Esophagus squamous epithelium (tissue), 5 donors: ENCODE results near the gene GABRB1. TPM values are rescaled to one million over a fixed set of nuclear protein-coding genes. Genes with fewer than 3 reads are reported as not detected.

Source experiments
- DNase-seq: peaks from one replicate; lab custom pipeline; 2025; lab: John Stamatoyannopoulos, UW
- H3K27ac ChIP-seq, 4 donors: fragments of 200-600 bp; sonication (generic); one replicate each; pipeline ENCODE4 v1.5.1; 2016 to 2019; ENCODE audit warnings: mild to moderate bottlenecking in 1 of 4
- H3K27me3 ChIP-seq, 4 donors: fragments of 200-600 bp; sonication (generic); 1 replicate in 3 of 4; 2 replicates in 1 of 4; pipeline versions ENCODE4 v1.5.1 to v1.6.0; 2017 to 2021; ENCODE audit warnings: antibody characterized with exemption in 1 of 4
- H3K36me3 ChIP-seq, 3 donors: fragments of 200-600 bp; sonication (generic); one replicate each; pipeline ENCODE4 v1.5.1; 2016 to 2019
- H3K4me1 ChIP-seq, 3 donors: fragments of 200-600 bp; sonication (generic); one replicate each; pipeline ENCODE4 v1.5.1; 2017 to 2019
- H3K4me3 ChIP-seq, 4 donors: fragments of 200-600 bp; sonication (generic); 1 replicate in 3 of 4; 2 replicates in 1 of 4; pipeline ENCODE4 v1.5.1; 2016 to 2019; ENCODE audit warnings: mild to moderate bottlenecking in 2 of 4, moderate library complexity in 1 of 4
- H3K9me3 ChIP-seq, 3 donors: fragments of 200-600 bp; sonication (generic); one replicate each; pipeline ENCODE4 v1.5.1; 2016 to 2019
- CTCF ChIP-seq, 6 experiments: fragments of 450-650 bp in 4 of 6; fragments of 200-600 bp in 2 of 6; sonication (generic) in 2 of 6; IDR thresholded peaks; one replicate each; pipeline ENCODE4 v1.5.1; 2016 to 2019; ENCODE audit warnings: antibody characterized with exemption in 6 of 6, mild to moderate bottlenecking in 4 of 6, moderate library complexity in 4 of 6
- POLR2A ChIP-seq, 4 donors: fragments of 450-650 bp; IDR thresholded peaks; one replicate each; pipeline ENCODE4 v1.6.1; 2017; ENCODE audit warnings: antibody characterized with exemption in 4 of 4, mild to moderate bottlenecking in 4 of 4, moderate library complexity in 3 of 4
- WGBS, 2 donors: methylation state at CpG; one replicate each; pipeline ENCODE4 v1.1.5; 2018; 5-methylcytosine and 5-hydroxymethylcytosine counted together
- intact Hi-C: fragments of 100-400 bp; cut with DNase I; formaldehyde crosslinking; loops from one replicate; pipeline ENCODE4 v1.15.0; 2022
- total RNA-seq, 4 donors: library from RNA; depleted of rRNA; stranded (reverse); fragments of >200 nt; gene quantifications; one replicate each; pipeline ENCODE4 v1.1.0, GENCODE V29; 2016
- donor health status: DM: yes; HTN: yes; CAD: no.

GABRB1 gene
- total RNA-seq, 4 donors from 2014 or later = not detected

DNA sequence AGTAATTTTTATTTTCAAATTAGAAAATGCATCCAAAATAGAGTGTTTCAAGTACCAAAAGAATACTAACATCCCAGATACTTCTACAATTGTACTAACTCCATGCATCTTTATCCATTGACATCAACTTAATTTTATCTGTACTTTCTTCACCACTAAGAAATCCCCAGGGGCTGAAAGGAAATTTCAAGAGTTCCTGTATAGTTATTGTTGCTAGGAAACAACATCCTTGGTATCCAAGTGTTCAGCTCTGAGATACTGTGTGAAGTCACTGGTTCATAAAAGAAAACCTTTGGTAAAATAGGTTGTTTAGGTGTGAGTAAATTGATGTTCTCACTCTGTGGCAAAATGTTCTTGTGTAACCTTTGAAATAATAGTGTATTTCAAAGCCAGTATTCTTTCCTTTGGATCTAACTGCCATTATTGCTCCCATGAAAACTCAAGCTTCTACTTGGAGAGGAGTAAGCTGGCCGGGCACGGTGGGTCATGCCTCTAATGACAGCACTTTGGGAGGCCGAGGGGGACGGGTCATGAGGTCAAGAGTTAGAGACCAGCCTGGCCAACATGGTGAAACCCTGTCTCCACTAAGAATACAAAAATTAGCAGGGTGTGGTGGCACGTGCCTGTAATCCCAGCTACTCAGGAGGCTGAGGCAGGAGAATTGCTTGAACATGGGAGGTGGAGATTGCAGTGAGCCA lies 359.2 kb downstream of the GABRB1 start:
- H3K4me1 ChIP-seq = no peaks in the 10 kb centered on the region
- H3K9me3 ChIP-seq = no peaks in the 10 kb centered on the region
- WGBS, 2 donors = 33 to 79% methylated on average over 1 to 5 of the region's 5 CpGs
- intact Hi-C loops = no loop called here
- peaks cover 0 to 3% (median 0%) of the 10 kb centered on the region in 4 donors for H3K27me3 ChIP-seq
- no peaks in the 10 kb centered on the region for H3K36me3 ChIP-seq
- no peak for DNase-seq
- H3K27ac ChIP-seq = no peak overlapping the region
- no peak overlapping the region for H3K4me3 ChIP-seq
- TF ChIP-seq POLR2A (IDR thresholded peaks at IDR 0.05) (no peak), CTCF (IDR thresholded peaks at IDR 0.05) (no peak)

- DNase-seq = no peak
Observed at GRCh38 chr4:47391256-47391655, 359.9 kb downstream of the GABRB1 start.

DNA sequence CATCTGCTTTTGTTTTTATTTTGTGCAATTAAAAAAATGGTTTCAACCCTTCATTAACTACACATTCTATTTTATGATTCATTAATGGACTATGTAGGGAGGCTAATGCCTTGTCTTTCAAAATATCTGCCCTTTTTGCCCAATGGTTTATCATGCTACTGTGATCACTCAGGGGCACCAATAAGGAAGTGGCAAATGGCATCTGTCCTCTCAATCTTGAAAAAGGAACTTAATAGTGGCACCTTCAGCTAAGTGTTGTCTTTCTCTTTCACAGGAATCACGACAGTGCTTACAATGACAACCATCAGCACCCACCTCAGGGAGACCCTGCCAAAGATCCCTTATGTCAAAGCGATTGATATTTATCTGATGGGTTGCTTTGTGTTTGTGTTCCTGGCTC lies 375.0 kb downstream of the GABRB1 start:
- DNase-seq = no peak
- Histone ChIP-seq H3K4me3 (no peak overlapping the region), H3K27me3 (no peaks in the 10 kb centered on the region), H3K9me3 (no peaks in the 10 kb centered on the region), H3K27ac (no peak overlapping the region), H3K4me1 (no peaks in the 10 kb centered on the region), H3K36me3 (no peaks in the 10 kb centered on the region)
- intact Hi-C loops = no loop called here
- TF ChIP-seq POLR2A (IDR thresholded peaks at IDR 0.05) (no peak), CTCF (IDR thresholded peaks at IDR 0.05) (no peak)
- WGBS, 2 donors = 55 to 69% methylated on average over 2 of the region's 2 CpGs

More at GRCh38 chr4:47391256-47391655, 359.9 kb downstream of the GABRB1 start:
- Histone ChIP-seq H3K36me3 (no peaks in the 10 kb centered on the region), H3K27me3 (no peaks in the 10 kb centered on the region), H3K9me3 (no peaks in the 10 kb centered on the region), H3K4me3 (no peak overlapping the region), H3K4me1 (no peaks in the 10 kb centered on the region), H3K27ac (no peak overlapping the region)
- WGBS, 2 donors = 78 to 87% methylated on average over 3 of the region's 3 CpGs
- intact Hi-C loops = no loop called here
- no peak for TF ChIP-seq POLR2A (IDR thresholded peaks at IDR 0.05)
- no peak for TF ChIP-seq CTCF (IDR thresholded peaks at IDR 0.05)

DNA sequence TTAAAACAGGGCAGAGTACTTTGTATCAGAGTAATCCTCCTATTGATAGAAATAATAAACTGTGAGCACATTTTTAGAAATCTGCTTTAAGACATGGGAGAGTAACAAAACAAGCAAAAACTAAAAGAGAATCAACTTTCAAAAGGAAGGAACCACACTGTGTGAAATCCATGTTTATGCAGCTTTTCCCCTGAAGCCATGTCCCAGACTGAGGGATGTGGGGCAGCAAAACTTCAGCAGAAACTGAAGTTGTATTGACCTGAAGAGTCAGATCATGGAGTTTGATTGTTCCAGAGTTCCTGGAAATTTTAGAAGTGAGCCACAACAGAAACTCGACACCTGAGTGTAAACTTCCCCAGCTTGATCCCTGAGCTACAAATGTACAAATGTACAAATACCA lies 378.9 kb downstream of the GABRB1 start:
- Histone ChIP-seq H3K27ac (no peak overlapping the region), H3K27me3 (no peaks in the 10 kb centered on the region), H3K36me3 (no peaks in the 10 kb centered on the region), H3K4me1 (no peaks in the 10 kb centered on the region), H3K9me3 (no peaks in the 10 kb centered on the region), H3K4me3 (no peak overlapping the region)
- WGBS, 2 donors = 11 to 44% methylated on average over 1 of the region's 1 CpG
- no peak for TF ChIP-seq CTCF (IDR thresholded peaks at IDR 0.05)
- TF ChIP-seq POLR2A (IDR thresholded peaks at IDR 0.05) = no peak
- intact Hi-C loops = no loop called here
- DNase-seq = no peak

- no peaks in the 10 kb centered on the region for H3K9me3 ChIP-seq
- H3K27me3 ChIP-seq = no peaks in the 10 kb centered on the region
- TF ChIP-seq POLR2A (IDR thresholded peaks at IDR 0.05) (no peak), CTCF (IDR thresholded peaks at IDR 0.05) (no peak)
- H3K36me3 ChIP-seq = no peaks in the 10 kb centered on the region
- intact Hi-C loops = no loop called here
- no peaks in the 10 kb centered on the region for H3K4me1 ChIP-seq
- 55 to 65% methylated on average over 2 of the region's 2 CpGs for WGBS, 2 donors
- no peak overlapping the region for H3K4me3 ChIP-seq
- no peak overlapping the region for H3K27ac ChIP-seq
- no peak for DNase-seq
Observed at GRCh38 chr4:47413521-47413920, 382.2 kb downstream of the GABRB1 start.
